ENCODE data around the gene USP32.
"Not testable (repeated sequence)": the region's sequence is repeated elsewhere in the genome, so short reads cannot be mapped to it uniquely, and the experiment has no call there.

USP32 gene

DNA sequence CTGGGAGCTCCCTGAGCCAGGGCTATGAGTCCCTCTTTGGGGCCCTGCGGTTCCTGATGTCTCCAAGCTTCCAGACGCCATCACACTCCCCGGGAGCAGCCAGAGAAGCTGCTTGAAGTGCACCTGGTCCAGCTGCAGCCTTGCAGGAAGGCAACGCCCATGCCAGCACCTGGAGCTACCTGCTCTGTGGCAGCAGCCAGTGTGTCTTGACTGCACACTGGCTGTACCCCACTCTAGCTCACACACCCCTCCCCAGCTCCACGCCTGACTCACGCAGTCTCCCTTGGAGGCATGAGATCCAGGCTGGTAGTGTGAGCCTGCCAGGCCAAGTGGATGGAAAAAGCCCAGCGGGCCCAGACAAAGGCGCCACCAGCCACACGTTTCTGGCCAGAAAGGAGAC lies 63.3 kb downstream of the USP32 start:
- no peak for DNase-seq

DNA sequence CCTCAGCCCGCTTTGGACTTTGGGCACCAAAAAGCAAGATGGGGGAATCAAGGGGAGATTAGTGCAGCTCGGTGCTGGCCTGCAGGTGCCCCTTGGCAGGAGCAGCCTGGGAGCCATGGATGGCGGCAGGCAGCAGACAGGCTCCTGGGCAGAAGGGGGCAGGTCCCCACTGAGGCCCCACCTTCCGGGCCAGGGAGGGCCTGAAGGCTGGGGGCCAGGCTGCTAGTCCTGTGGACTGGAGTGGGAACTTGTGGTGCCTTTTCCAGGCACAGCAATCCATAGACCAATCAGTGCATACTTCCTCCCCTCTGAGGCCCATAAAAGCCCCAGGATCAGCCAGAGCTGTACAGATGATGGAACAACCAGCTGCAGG lies 64.0 kb downstream of the USP32 start:
- no peak for DNase-seq

DNA sequence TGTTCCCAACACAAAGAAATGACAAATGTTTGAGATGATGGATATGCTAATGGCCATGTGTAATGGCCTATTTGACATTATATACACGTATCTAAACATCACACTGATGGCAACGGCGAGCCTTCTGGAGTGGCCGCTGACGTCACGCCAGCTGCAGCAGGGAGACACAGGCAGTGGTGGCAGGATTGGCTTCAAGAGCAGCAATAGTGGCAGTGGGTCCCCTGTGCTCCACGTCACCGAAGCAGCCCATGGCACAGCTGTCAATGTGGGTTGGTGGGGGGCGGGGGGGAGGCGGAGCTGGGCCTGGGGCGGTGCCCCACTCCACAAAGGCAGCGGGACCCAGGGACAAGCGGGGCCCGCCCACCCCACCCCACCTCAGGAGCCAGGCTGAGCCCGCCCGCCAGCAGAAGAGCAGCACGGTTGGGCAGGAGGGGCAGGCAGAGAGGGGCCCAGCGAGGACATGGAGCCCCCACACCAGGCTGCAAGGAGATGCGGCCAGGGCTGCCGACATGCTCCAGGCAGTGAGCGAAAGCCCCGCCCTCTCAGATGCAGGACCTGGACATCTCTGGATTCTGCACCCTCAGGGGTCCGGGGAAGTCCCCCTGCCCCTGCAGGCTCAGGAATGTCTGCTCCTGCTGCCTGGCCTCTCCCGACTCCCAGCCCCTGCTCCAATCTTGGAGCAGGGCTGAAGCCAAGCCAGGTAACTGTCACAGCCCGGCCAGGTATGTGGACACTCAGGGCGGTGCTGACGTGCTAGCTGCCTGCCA lies 64.6 kb downstream of the USP32 start:
- no peak for DNase-seq

DNA sequence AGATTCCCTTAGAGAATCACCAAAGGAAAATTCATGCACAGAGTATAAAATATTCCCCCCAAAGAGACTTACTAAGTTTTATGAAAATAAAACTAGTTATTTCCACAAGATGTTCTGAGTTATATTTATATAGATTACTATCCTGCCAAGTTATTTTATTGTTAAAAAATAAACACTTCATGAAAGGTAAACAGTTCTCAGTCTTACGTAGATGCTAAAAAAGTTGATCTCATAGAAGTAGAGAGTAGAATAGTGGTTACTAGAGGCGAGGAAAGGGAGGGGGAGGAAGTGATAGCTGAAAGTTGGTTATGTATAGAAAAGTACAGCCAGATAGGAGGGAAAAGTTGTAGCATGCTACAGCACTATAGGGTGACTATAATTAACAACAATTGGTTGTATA lies 65.2 kb downstream of the USP32 start:
- DNase-seq = no peak

DNA sequence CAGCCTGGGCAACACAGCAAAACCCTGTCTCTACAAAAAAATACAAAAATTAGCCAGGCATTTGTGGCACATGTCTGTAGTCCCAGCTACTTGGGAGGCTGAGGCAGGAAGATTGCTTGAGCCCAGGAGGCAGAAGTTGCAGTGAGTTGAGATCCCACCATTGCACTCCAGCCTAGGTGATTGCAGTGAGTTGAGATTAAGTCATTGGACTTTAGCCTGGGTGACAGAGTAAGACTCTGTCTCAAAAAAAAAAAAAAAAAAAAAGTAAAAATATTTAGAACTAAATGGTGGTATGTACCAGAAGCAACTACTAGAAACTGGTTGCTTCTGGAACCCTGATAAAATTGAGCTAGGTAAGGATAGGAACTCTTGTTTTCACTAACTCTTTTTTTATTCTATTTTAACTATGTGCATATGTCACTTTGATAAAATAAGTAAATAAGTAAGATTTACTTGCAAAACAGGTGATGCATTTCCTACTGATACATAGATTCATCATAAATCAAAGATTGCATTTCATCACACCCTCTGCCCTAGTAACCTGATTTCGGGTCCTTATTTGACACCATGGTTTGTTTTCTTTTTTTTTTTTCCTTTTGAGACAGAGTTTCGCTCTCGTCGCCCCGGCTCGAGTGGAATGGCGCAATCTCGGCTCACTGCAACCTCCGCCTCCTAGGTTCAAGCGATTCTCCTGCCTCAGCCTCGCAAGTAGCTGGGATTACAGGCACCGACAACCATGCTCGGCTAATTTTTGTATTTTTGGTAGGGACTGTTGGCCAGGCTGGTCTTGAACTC lies 66.0 kb downstream of the USP32 start:
- DNase-seq = no peak

DNA sequence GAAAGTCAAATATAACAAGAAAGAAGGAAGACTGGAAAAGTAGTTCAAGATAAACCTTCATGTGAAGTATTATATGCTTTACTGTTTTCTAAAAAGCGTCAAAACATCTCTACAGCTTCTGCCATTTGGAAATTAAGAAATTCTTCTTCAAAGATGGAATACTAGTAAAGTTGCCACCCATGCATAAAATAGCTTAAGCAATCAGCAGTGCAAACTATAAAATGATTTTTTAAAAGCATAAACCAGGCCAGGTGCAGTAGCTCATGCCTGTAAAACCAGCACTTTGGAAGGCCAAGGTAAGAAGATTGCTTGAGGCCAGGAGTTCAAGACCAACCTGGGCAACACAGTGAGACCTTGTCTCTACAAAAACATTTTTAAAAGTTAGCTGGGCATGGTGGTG lies 68.2 kb downstream of the USP32 start:
- no peak for DNase-seq

GRCh38 chr17:60322056-60322387 lies 69.9 kb downstream of the USP32 start:
- no peak for DNase-seq

GRCh38 chr17:60321336-60322055 lies 70.4 kb downstream of the USP32 start:
- no peak for DNase-seq

GRCh38 chr17:60318830-60319229 lies 73.1 kb downstream of the USP32 start:
- no peak for DNase-seq

DNA sequence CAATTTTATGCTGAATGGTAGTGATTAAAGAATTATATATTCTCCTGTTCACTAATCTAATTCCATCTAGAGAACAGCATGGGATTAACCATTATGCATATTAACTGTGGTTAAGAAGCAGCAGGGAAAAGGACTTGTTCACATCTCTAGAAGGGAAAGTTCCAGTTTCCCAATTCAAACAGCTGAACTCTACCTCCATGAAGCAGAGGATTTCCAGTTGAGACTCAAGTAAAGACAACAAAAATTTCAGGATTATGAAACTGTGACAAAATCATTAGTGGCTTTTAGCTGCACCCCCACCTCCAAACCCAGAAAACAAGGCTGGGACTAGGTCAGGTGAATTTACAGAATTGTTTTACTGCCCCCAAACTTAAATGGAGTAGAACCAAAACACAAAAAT lies 73.6 kb downstream of the USP32 start:
- DNase-seq = no peak

- no peak for DNase-seq
Observed at GRCh38 chr17:60315650-60316049, 76.3 kb downstream of the USP32 start.

GRCh38 chr17:60314900-60315299 lies 77.0 kb downstream of the USP32 start:
- DNase-seq = not testable (repeated sequence)

DNA sequence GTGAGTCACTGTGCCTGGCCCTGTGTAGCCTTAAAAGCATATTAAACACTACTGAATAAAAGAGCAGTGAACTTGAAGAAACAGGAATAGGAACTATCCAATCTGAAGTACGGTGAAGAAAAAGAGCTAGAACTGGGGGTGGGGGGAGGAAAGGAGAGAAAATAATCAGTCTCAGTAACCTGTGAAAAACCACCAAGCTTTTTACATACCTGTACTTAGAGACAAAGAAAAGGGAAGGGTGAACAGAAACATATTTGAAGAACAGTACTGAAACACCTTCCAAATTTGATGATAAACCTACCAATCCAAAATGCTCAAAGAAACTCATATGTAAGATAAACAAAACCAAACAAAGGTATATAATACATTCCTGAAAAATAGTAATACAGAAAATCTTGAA lies 77.5 kb downstream of the USP32 start:
- DNase-seq = no peak

- DNase-seq = no peak
Observed at GRCh38 chr17:60311936-60312335, 80.0 kb downstream of the USP32 start.

DNA sequence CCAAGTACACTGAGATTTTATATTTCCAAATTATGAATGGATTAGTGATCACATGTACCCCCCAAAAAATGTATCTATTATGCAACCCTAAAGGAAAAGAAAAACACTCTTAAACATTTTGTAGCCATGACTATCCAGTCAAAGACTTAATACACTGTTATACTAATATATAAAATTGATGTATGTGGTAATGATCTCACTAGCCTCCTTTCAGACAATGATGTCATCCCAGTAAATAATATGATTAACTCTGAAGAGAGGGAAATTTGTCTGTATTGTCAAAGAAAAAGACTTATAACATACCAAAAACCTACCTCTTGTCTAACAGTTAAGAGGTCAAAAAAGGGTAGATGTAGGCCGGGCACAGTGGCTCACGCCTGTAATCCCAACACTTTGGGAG lies 80.7 kb downstream of the USP32 start:
- no peak for DNase-seq

DNA sequence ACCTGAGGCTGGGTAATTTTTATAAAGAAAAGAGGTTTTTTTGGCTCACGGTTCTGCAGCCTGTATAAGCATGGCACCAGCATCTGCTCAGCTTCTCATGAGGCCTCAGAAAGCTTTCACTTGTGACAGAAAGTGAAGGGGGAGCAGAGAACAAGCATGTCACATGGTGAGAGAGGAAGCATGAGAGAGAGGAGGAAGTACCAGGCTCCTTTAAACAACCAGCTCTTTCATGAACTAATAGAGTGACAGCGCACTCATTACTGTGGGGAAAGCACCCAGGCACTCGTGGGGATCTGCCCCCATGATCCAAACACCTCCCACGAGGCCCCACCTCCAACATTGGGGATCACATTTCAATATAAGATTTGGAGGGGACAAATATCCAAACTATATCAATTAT lies 86.8 kb downstream of the USP32 start:
- DNase-seq = no peak

DNA sequence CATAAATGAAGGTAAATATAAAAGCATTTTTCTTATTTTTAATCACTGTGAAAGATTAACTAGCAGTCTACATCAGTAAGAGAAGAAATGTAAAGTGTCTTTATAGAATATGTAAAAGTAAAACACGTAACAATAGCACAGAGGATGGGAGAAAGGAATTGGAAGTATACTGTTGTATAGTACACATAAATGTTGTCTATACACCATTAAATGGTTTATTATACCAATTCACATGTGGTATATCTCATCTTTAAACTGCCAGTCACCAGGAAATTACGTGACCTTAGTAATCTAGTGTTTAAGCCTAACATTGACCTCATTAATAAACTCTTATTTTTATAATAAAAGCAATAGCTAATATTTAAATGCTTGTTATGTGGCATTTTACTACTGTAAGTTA lies 87.4 kb downstream of the USP32 start:
- no peak for DNase-seq

DNA sequence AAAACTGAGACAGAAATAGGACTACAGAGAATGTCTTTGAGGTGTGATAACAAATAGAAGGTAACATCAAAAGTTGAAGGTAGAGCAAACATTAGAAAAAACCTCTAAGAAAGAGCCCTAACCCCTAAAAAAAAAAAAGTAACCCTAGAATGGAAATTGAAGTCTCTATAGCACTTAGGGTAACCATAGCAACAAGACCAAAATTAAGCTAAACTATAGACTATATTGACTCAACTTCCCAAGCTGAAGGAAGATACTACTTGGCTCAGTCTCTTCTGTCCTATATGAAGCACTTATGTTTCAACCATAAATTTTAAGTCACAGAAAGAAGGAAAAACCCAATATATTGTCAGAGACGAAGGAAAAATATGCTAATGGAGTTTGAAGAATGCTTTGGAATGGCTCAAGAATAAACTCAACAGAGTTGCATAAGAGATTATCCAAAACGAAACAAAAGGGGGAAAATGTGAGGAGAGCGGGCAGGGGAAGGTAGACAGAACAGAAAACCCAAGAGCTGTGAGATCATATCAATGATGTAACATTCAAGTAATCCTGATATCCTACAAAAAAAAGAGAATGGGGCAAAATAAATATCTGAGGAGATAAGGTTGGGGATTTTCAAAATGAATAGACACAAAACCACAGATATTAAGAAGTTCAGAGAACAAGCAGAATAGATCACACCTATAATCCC lies 88.4 kb downstream of the USP32 start:
- DNase-seq = no peak

DNA sequence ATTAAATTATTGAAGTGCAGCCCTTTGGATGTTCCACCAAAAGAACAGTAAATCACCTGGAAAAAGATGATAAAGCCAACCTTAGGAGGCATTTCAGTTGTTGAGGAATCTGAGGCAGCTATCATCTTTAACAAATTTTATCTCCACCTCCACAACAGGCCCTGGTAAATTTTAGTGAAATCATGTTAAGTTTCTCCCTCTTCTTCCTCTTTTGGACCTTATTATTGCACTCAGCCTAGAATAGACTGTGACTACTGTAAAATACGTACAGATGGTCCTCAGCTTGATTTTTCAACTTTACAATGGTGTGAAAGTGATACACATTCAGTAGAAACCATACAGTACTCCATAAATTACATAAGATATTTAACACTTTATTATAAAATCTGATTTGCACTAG lies 90.3 kb downstream of the USP32 start:
- no peak for DNase-seq

GRCh38 chr17:60300949-60301348 lies 91.0 kb downstream of the USP32 start:
- no peak for DNase-seq

GRCh38 chr17:60300011-60300410 lies 91.9 kb downstream of the USP32 start:
- DNase-seq = no peak

GRCh38 chr17:60297760-60298401 lies 94.1 kb downstream of the USP32 start:
- peak; percentile 71 for DNase-seq

DNA sequence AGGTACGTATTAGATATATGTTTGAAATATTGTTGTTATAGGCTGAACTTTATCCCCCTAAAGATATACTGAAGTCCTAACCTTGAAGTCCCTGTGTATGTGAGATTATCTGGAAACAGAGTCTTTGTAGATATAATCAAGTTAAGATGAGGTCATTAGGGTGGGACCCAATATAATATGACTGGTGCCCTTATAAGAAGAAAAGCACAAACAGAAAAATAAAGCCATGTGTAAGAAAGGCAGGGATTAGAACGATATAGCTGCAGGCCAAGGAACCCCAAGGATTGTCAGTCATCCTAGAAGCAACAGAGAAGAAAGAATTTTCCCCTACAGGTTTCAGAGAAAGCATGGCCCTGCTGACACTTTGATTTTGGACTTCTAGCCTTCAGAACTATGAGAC lies 95.8 kb downstream of the USP32 start:
- no peak for DNase-seq
